K562 (cell line): ENCODE data around the gene DCLK2. TPM values are rescaled to one million over a fixed set of nuclear protein-coding genes. Genes with fewer than 3 reads are reported as not detected.

Experiments
- ATAC-seq: fragments of 200-7000 bp; cut with Tn5 transposase; 3 replicates; pipeline ENCODE4 v1.9.1; 2020; ENCODE audit warnings: moderate library complexity
- BruUV-seq: library from RNA; stranded (reverse); fragments of 400-500 nt; replicated peaks from 2 replicates; lab custom pipeline; 2021; lab: Mats Ljungman, UMichigan
- CTCF ChIA-PET: fragments of 300-600 bp; formaldehyde crosslinking; extraction: SDS; loops from one replicate; lab custom pipeline; 2021; ENCODE audit warnings: low intra/inter-chr PET ratio; lab: Yijun Ruan, JAX
- POLR2A ChIA-PET: fragments of 300-600, 350-650 bp; sonication (Branson Sonifier 250); formaldehyde crosslinking; extraction: SDS; loops from one replicate; lab custom pipeline; 2021; ENCODE audit warnings: antibody characterized with exemption, inconsistent platforms; lab: Yijun Ruan, JAX
- DNase-seq, 4 experiments: peaks; one replicate each; pipeline versions ENCODE4 v3.0.0 to v3.0.0-alpha.2; 2011 to 2018; ENCODE audit warnings: low spot score in 3 of 4, mixed read lengths in 3 of 4; ENCODE audit errors: extremely low read depth in 1 of 4
- FAIRE-seq: peaks from 2 replicates; lab custom pipeline; 2011; peaks lifted over from hg19 to GRCh38; lab: Jason Lieb, UNC
- H2AFZ ChIP-seq: 2 replicates; pipeline ENCODE4 v1.6.0; 2011; ENCODE audit warnings: low read depth, low read length, control low read depth, inconsistent platforms
- H3K27ac ChIP-seq: fragments of 200-600 bp; 3 replicates; pipeline ENCODE4 v1.8.0; 2011; ENCODE audit warnings: low read depth, mild to moderate bottlenecking, control low read depth, inconsistent platforms, low read length, moderate library complexity, mixed read lengths; ENCODE audit errors: extremely low read depth
- H3K27me3 ChIP-seq, 2 experiments: fragments of 300-600 bp in 1 of 2; 2 replicates in 1 of 2; 3 replicates in 1 of 2; pipeline versions ENCODE4 v1.6.0 to v1.8.0; 2011; ENCODE audit warnings: inconsistent platforms in 2 of 2, low read length in 2 of 2, mild to moderate bottlenecking in 1 of 2, mixed read lengths in 1 of 2, moderate library complexity in 1 of 2; ENCODE audit not compliant: control insufficient read depth in 2 of 2, insufficient read depth in 2 of 2
- H3K36me3 ChIP-seq: fragments of 300-600 bp; 3 replicates; pipeline ENCODE4 v1.8.0; 2011; ENCODE audit warnings: mild to moderate bottlenecking, low read length, inconsistent platforms; ENCODE audit not compliant: control insufficient read depth, insufficient read depth
- H3K4me1 ChIP-seq, 2 experiments: fragments of 200-600 bp in 1 of 2; replicated peaks in 1 of 2; 2 replicates in 1 of 2; 3 replicates in 1 of 2; pipeline versions ENCODE4 v1.5.1 to v1.8.0; 2011; ENCODE audit warnings: inconsistent platforms in 2 of 2, low read length in 2 of 2, mild to moderate bottlenecking in 1 of 2, mixed read lengths in 1 of 2, moderate library complexity in 1 of 2; ENCODE audit not compliant: control insufficient read depth in 2 of 2, insufficient read depth in 2 of 2
- H3K4me2 ChIP-seq: 2 replicates; pipeline ENCODE4 v1.6.1; 2011; ENCODE audit warnings: low read length, control low read depth, inconsistent platforms, mixed read lengths; ENCODE audit not compliant: insufficient read depth
- H3K4me3 ChIP-seq: fragments of 200-600 bp; sonication (generic), shearing (Covaris generic); 2 replicates; pipeline ENCODE4 v1.5.1; 2016; ENCODE audit warnings: control low read depth, inconsistent platforms
- H3K79me2 ChIP-seq: fragments of 200-600 bp; 3 replicates; pipeline ENCODE4 v1.8.0; 2011; ENCODE audit warnings: low read length, inconsistent platforms; ENCODE audit not compliant: control insufficient read depth, insufficient read depth
- H3K9ac ChIP-seq, 2 experiments: 2 replicates each; pipeline versions ENCODE4 v1.6.0 to v1.6.1; 2011; ENCODE audit warnings: low read depth in 2 of 2, low read length in 2 of 2, control low read depth in 1 of 2, inconsistent platforms in 1 of 2, mild to moderate bottlenecking in 1 of 2, mixed read lengths in 1 of 2; ENCODE audit not compliant: insufficient read depth in 1 of 2
- H3K9me1 ChIP-seq: one replicate; pipeline ENCODE4 v1.6.0; 2011; ENCODE audit warnings: inconsistent platforms, mild to moderate bottlenecking, low read length, moderate library complexity; ENCODE audit not compliant: control insufficient read depth, insufficient read depth
- H3K9me3 ChIP-seq: replicated peaks from 2 replicates; pipeline ENCODE4 v1.5.1; 2011; ENCODE audit warnings: low read depth, low read length, inconsistent platforms; ENCODE audit not compliant: control insufficient read depth, insufficient read depth
- H4K20me1 ChIP-seq: replicated peaks from 2 replicates; pipeline ENCODE4 v1.6.1; 2011; ENCODE audit warnings: low read length, inconsistent platforms, mixed read lengths; ENCODE audit not compliant: control insufficient read depth, insufficient read depth
- HDAC2 ChIP-seq: fragments of 450-650 bp; IDR thresholded peaks from 2 replicates; pipeline ENCODE4 v1.6.1; 2016; ENCODE audit warnings: mild to moderate bottlenecking
- NR3C1 ChIP-seq: sonication (generic); formaldehyde crosslinking; IDR thresholded peaks from 2 replicates; pipeline ENCODE4 v1.8.1; 2022; ENCODE audit warnings: missing genetic modification reagents
- ZBTB17 ChIP-seq: fragments of 450-650 bp; formaldehyde crosslinking; IDR thresholded peaks from 2 replicates; pipeline ENCODE4 v1.4.0; 2020; ENCODE audit warnings: mild to moderate bottlenecking
- ZNF24 ChIP-seq: fragments of 450-650 bp; IDR thresholded peaks from 2 replicates; pipeline ENCODE4 v1.6.1; 2016
- WGBS: fragments of 100-300 bp; shearing (Covaris generic); methylation state at CpG from one replicate; pipeline ENCODE4 v1.1.6; 2016; ENCODE audit warnings: low coverage, mixed read lengths; ENCODE audit not compliant: insufficient coverage; ENCODE audit errors: missing lambda C conversion rate; 5-methylcytosine and 5-hydroxymethylcytosine counted together
- in situ Hi-C: fragments of 300-500 bp; cut with MboI; formaldehyde crosslinking; loops from 4 replicates; pipeline ENCODE4 v1.15.0; 2018; ENCODE audit warnings: inconsistent platforms, mixed read lengths
- intact Hi-C: fragments of 100-400 bp; cut with micrococcal nuclease; formaldehyde crosslinking; loops from 2 replicates; pipeline ENCODE4 v1.14.2; 2022
- polyA plus RNA-seq, 8 experiments: library from polyadenylated mRNA; depleted of rRNA in 4 of 8; stranded (reverse) in 5 of 8; unstranded in 3 of 8; fragments of >200 nt; fragmentation: Nextera tagmentation in 2 of 8; fragmentation: Illumina TruSeq in 1 of 8; extraction: Ambion mirVana in 2 of 8; extraction: Trizol in 1 of 8; gene quantifications; 2 replicates each; pipeline versions ENCODE4 v1.2.1 to v1.2.3, GENCODE V29; 2011 to 2014; ENCODE audit warnings: inconsistent platforms in 1 of 8, missing spikeins in 1 of 8
- total RNA-seq, 7 experiments: library from RNA; depleted of rRNA in 6 of 7; stranded (reverse); fragments of >200 nt in 6 of 7; fragmentation: Illumina TruSeq in 2 of 7; extraction: Trizol in 2 of 7; gene quantifications; 2 replicates each; pipeline versions ENCODE4 v1.2.1 to v1.2.3, GENCODE V29; 2011 to 2021; ENCODE audit warnings: low replicate concordance in 1 of 7
- TF ChIP-seq, protein P1 (sequence below): fragments of 250-450 bp; sonication (Bioruptor Pico); IDR thresholded peaks from 2 replicates; pipeline ENCODE4 v1.5.0; 2021; ENCODE audit warnings: mild to moderate bottlenecking, borderline replicate concordance

Gene DCLK2
- total and polyA plus RNA-seq, 9 of the 15 experiments (the other 6 are each of a cell fraction or from before 2014, with no cell fraction given), result not detected

DNA sequence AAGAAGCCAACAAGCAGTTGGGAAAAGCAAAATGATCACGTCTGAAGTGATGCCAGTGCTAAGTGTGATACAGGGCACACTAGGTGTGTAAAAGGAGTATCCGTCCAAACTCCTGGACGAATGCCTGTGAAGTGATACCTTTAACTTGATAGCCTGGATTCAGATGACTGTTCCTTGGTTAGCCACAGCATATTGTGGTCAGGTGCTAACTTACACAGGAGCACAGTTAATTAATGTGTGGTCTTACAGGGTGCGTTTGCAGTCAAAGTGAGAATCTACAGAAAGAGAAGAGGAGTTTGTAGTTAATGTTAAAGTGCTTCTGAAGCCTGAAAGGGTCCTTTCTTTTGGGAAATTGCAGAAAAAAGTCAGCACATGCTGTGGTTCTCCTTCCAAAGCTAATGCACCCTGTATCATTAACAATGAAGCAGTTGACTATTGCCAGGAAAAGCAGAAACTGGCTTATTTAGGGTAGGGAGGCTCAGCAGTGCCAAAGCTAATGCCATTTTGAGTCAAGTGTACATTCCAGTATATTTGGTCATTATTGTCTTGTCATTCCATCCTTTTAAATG lies 61.1 kb downstream of the DCLK2 start:
- FAIRE-seq, result no peak
- in situ Hi-C loops (no loop called here), intact Hi-C loops (no loop called here)
- H3K9me3 ChIP-seq, result no peaks in the 10 kb centered on the region
- no peaks in the 10 kb centered on the region for H3K4me1 ChIP-seq
- 1% methylated on average over 4 of the region's 4 CpGs for WGBS
- H3K4me3 ChIP-seq, result no peak overlapping the region
- no peaks in the 10 kb centered on the region for H3K79me2 ChIP-seq
- H3K27me3 ChIP-seq, result no peaks in the 10 kb centered on the region
- no peak overlapping the region for H3K9ac ChIP-seq
- no peak for DNase-seq
- no peaks in the 10 kb centered on the region for H3K9me1 ChIP-seq
- no peak overlapping the region for H3K27ac ChIP-seq
- H3K4me2 ChIP-seq, result no peak overlapping the region
- TF ChIP-seq HDAC2 (no peak), ZBTB17 (CRISPR knock-in tag) (no peak), ZNF24 (no peak), NR3C1 (CRISPR knock-in tag) (no peak)
- TF ChIP-seq, protein P1, sequence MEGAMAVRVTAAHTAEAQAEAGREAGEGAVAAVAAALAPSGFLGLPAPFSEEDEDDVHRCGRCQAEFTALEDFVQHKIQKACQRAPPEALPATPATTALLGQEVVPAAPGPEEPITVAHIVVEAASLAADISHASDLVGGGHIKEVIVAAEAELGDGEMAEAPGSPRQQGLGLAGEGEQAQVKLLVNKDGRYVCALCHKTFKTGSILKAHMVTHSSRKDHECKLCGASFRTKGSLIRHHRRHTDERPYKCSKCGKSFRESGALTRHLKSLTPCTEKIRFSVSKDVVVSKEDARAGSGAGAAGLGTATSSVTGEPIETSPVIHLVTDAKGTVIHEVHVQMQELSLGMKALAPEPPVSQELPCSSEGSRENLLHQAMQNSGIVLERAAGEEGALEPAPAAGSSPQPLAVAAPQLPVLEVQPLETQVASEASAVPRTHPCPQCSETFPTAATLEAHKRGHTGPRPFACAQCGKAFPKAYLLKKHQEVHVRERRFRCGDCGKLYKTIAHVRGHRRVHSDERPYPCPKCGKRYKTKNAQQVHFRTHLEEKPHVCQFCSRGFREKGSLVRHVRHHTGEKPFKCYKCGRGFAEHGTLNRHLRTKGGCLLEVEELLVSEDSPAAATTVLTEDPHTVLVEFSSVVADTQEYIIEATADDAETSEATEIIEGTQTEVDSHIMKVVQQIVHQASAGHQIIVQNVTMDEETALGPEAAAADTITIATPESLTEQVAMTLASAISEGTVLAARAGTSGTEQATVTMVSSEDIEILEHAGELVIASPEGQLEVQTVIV, result no peak
- no peaks in the 10 kb centered on the region for H3K36me3 ChIP-seq
- no TSS peak for BruUV-seq
- CTCF ChIA-PET, result no interaction called here
- POLR2A ChIA-PET, result no interaction called here
- no peak for ATAC-seq
- no peaks in the 10 kb centered on the region for H4K20me1 ChIP-seq
- H2AFZ ChIP-seq, result no peak overlapping the region
